Nephron progenitor cell (in vitro differentiated cells): ENCODE measurements around the gene ZC3H7B.

Experiments used
- DNase-seq: peaks from one replicate; pipeline ENCODE4 v3.0.0; 2021
- H3K27ac Mint-ChIP-seq: 2 replicates; pipeline ENCODE4 v1.8.0; 2021; ENCODE audit warnings: mild to moderate bottlenecking, moderate library complexity, mixed read lengths
- H3K27me3 Mint-ChIP-seq: 2 replicates; pipeline ENCODE4 v1.8.0; 2021; ENCODE audit warnings: mild to moderate bottlenecking, low read depth, mixed read lengths; ENCODE audit not compliant: poor library complexity
- H3K36me3 Mint-ChIP-seq: 2 replicates; pipeline ENCODE4 v1.8.0; 2021; ENCODE audit warnings: low read depth, mixed read lengths
- H3K4me1 Mint-ChIP-seq: 2 replicates; pipeline ENCODE4 v1.8.0; 2021; ENCODE audit warnings: mixed read lengths
- H3K4me3 Mint-ChIP-seq: 2 replicates; pipeline ENCODE4 v1.8.0; 2021; ENCODE audit warnings: mild to moderate bottlenecking, moderate library complexity, mixed read lengths
- H3K9me3 Mint-ChIP-seq: 2 replicates; pipeline ENCODE4 v1.8.0; 2021; ENCODE audit warnings: mild to moderate bottlenecking, moderate library complexity, mixed read lengths
- CTCF ChIP-seq: fragments of 200-600 bp; sonication (generic); IDR thresholded peaks from 2 replicates; pipeline ENCODE4 v1.5.0; 2021; ENCODE audit warnings: antibody characterized with exemption

ZC3H7B gene

GRCh38 chr22:41361716-41362310, 60.5 kb downstream of the ZC3H7B start:
- H3K27ac Mint-ChIP-seq = peak overlapping the region; percentile 94
- no peak for DNase-seq
- H3K27me3 Mint-ChIP-seq = no peaks in the 10 kb centered on the region
- H3K4me3 Mint-ChIP-seq = no peak overlapping the region
- TF ChIP-seq CTCF = no peak
- no peaks in the 10 kb centered on the region for H3K36me3 Mint-ChIP-seq
- peaks cover 42% of the 10 kb centered on the region for H3K4me1 Mint-ChIP-seq
- H3K9me3 Mint-ChIP-seq = no peaks in the 10 kb centered on the region

GRCh38 chr22:41362615-41363014, 61.3 kb downstream of the ZC3H7B start:
- Mint-ChIP-seq H3K27ac (peak overlapping the region; percentile 69), H3K9me3 (no peaks in the 10 kb centered on the region), H3K27me3 (no peaks in the 10 kb centered on the region), H3K36me3 (no peaks in the 10 kb centered on the region), H3K4me3 (no peak overlapping the region), H3K4me1 (peaks cover 43% of the 10 kb centered on the region)
- no peak for DNase-seq
- TF ChIP-seq CTCF = no peak

- Mint-ChIP-seq H3K4me1 (peaks cover 42% of the 10 kb centered on the region), H3K9me3 (no peaks in the 10 kb centered on the region), H3K27ac (no peak overlapping the region), H3K36me3 (no peaks in the 10 kb centered on the region), H3K4me3 (no peak overlapping the region), H3K27me3 (no peaks in the 10 kb centered on the region)
- no peak for DNase-seq
- no peak for TF ChIP-seq CTCF
Observed at GRCh38 chr22:41364233-41364632, 62.9 kb downstream of the ZC3H7B start.

- H3K4me1 Mint-ChIP-seq = peaks cover 42% of the 10 kb centered on the region
- no peak for DNase-seq
- H3K36me3 Mint-ChIP-seq = no peaks in the 10 kb centered on the region
- H3K9me3 Mint-ChIP-seq = no peaks in the 10 kb centered on the region
- no peak overlapping the region for H3K4me3 Mint-ChIP-seq
- no peak overlapping the region for H3K27ac Mint-ChIP-seq
- no peak for TF ChIP-seq CTCF
- peaks cover under 1% of the 10 kb centered on the region for H3K27me3 Mint-ChIP-seq
Observed at GRCh38 chr22:41364955-41365354, 63.6 kb downstream of the ZC3H7B start.

GRCh38 chr22:41365425-41365824, 64.1 kb downstream of the ZC3H7B start:
- peaks cover 39% of the 10 kb centered on the region for H3K4me1 Mint-ChIP-seq
- no peak overlapping the region for H3K27ac Mint-ChIP-seq
- TF ChIP-seq CTCF = no peak
- no peaks in the 10 kb centered on the region for H3K36me3 Mint-ChIP-seq
- DNase-seq = no peak
- H3K4me3 Mint-ChIP-seq = no peak overlapping the region
- peaks cover 2% of the 10 kb centered on the region for H3K27me3 Mint-ChIP-seq
- H3K9me3 Mint-ChIP-seq = no peaks in the 10 kb centered on the region

- H3K27ac Mint-ChIP-seq = no peak overlapping the region
- H3K9me3 Mint-ChIP-seq = no peaks in the 10 kb centered on the region
- peaks cover 2% of the 10 kb centered on the region for H3K27me3 Mint-ChIP-seq
Observed at GRCh38 chr22:41366323-41367029, 65.2 kb downstream of the ZC3H7B start.

More at GRCh38 chr22:41366323-41367029, 65.2 kb downstream of the ZC3H7B start:
- Mint-ChIP-seq H3K4me3 (no peak overlapping the region), H3K4me1 (peaks cover 43% of the 10 kb centered on the region), H3K36me3 (no peaks in the 10 kb centered on the region)
- no peak for DNase-seq
- TF ChIP-seq CTCF = no peak
